ENCODE results near the gene RTKN. TPM values are rescaled to one million over a fixed set of nuclear protein-coding genes. Genes with fewer than 3 reads are reported as not detected.

Gene RTKN
- total and polyA plus RNA-seq, 2 of the 13 experiments (the other 11 are each of a cell fraction or from before 2014, with no cell fraction given), result 159 to 166 TPM

DNA sequence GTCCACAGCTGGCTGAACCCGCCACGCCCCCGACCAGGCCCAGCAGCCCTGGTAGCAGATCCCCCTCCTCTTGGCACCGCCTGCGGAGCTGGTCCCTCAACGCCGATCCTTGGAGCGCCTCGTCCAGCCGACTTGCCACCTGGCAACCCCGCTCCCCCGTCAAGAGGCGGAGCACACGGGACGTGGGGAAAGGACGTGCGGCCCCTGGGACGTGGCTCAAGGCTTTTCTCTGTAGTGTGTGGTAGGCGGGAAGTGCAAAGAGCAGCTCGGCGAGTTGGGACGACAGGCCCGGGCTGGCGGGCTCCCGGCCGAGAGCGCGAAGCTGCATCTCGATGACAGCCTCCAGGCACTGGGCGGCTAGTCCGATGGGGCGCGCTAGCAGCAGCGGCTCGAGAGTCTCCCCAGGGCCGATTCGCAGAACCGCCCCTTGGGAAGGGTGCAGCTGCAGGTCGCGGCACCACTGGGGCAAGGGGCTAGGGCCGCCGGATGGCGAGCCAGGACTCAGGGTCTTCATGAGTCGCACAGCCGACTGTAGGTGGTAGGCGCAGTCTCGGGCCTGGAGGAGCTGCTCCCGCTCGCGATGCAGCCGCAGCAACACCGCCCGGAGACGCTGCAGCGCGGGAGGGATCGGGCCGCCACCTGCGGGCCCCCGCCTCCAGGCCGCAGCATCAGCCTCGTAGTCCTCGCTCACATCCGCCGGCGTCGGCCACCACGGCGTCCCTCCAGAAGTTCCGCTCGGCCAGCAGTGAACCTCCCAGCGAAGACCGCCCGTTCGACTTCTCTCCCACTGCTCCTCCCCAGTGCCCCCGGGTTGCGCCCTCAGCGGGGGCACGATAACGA lies 40.4 kb upstream of the RTKN start (continued):
- 0 out of 2 replicates have a peak, but pooled peaks have one; percentile 76 for TF ChIP-seq ZNF572 (CRISPR knock-in tag; IDR thresholded peaks at IDR 0.05)
- no peak for TF ChIP-seq PAX8 (CRISPR knock-in tag; IDR thresholded peaks at IDR 0.05; ENCODE audit: borderline replicate concordance)
- TF ChIP-seq ZNF749 (CRISPR knock-in tag; IDR thresholded peaks at IDR 0.05; ENCODE audit: borderline replicate concordance), result no peak; the same call in none of the 2 replicates
- TF ChIP-seq, protein P1, sequence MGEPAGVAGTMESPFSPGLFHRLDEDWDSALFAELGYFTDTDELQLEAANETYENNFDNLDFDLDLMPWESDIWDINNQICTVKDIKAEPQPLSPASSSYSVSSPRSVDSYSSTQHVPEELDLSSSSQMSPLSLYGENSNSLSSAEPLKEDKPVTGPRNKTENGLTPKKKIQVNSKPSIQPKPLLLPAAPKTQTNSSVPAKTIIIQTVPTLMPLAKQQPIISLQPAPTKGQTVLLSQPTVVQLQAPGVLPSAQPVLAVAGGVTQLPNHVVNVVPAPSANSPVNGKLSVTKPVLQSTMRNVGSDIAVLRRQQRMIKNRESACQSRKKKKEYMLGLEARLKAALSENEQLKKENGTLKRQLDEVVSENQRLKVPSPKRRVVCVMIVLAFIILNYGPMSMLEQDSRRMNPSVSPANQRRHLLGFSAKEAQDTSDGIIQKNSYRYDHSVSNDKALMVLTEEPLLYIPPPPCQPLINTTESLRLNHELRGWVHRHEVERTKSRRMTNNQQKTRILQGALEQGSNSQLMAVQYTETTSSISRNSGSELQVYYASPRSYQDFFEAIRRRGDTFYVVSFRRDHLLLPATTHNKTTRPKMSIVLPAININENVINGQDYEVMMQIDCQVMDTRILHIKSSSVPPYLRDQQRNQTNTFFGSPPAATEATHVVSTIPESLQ (CRISPR knock-in tag; conservative IDR thresholded peaks at IDR 0.05), result 0 out of 2 replicates have a peak, but pooled peaks have one; percentile 17
- TF ChIP-seq ZNF660 (CRISPR knock-in tag; IDR thresholded peaks at IDR 0.05; ENCODE audit: borderline replicate concordance, low read depth), result no peak; the same call in 1 of the 2 replicates
- TF ChIP-seq, protein P2, sequence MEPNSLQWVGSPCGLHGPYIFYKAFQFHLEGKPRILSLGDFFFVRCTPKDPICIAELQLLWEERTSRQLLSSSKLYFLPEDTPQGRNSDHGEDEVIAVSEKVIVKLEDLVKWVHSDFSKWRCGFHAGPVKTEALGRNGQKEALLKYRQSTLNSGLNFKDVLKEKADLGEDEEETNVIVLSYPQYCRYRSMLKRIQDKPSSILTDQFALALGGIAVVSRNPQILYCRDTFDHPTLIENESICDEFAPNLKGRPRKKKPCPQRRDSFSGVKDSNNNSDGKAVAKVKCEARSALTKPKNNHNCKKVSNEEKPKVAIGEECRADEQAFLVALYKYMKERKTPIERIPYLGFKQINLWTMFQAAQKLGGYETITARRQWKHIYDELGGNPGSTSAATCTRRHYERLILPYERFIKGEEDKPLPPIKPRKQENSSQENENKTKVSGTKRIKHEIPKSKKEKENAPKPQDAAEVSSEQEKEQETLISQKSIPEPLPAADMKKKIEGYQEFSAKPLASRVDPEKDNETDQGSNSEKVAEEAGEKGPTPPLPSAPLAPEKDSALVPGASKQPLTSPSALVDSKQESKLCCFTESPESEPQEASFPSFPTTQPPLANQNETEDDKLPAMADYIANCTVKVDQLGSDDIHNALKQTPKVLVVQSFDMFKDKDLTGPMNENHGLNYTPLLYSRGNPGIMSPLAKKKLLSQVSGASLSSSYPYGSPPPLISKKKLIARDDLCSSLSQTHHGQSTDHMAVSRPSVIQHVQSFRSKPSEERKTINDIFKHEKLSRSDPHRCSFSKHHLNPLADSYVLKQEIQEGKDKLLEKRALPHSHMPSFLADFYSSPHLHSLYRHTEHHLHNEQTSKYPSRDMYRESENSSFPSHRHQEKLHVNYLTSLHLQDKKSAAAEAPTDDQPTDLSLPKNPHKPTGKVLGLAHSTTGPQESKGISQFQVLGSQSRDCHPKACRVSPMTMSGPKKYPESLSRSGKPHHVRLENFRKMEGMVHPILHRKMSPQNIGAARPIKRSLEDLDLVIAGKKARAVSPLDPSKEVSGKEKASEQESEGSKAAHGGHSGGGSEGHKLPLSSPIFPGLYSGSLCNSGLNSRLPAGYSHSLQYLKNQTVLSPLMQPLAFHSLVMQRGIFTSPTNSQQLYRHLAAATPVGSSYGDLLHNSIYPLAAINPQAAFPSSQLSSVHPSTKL (CRISPR knock-in tag; IDR thresholded peaks at IDR 0.05), result no peak; the same call in 1 of the 2 replicates
- TF ChIP-seq ZNF235 (CRISPR knock-in tag; IDR thresholded peaks at IDR 0.05; ENCODE audit: borderline replicate concordance), result peak; percentile 96
- no peak for TF ChIP-seq FOXA1 (IDR thresholded peaks at IDR 0.05)
- TF ChIP-seq FOXA1 (CRISPR knock-in tag; IDR thresholded peaks at IDR 0.05), result no peak; the same call in 1 of the 2 replicates
- no peak for TF ChIP-seq ZFP36 (IDR thresholded peaks at IDR 0.05; ENCODE audit: borderline replicate concordance, low read depth, low read length, partially characterized antibody)
- TF ChIP-seq SRSF4 (IDR thresholded peaks at IDR 0.05; ENCODE audit: low read depth, low read length, poor library complexity, severe bottlenecking), result no peak
- no peak for TF ChIP-seq PCBP2 (optimal IDR thresholded peaks at IDR 0.05; ENCODE audit: low read depth, low read length, poor library complexity, severe bottlenecking)
- peak; percentile 94 for TF ChIP-seq AGO2 (optimal IDR thresholded peaks at IDR 0.05; ENCODE audit: low read depth, low read length)
- TF ChIP-seq, protein P3, sequence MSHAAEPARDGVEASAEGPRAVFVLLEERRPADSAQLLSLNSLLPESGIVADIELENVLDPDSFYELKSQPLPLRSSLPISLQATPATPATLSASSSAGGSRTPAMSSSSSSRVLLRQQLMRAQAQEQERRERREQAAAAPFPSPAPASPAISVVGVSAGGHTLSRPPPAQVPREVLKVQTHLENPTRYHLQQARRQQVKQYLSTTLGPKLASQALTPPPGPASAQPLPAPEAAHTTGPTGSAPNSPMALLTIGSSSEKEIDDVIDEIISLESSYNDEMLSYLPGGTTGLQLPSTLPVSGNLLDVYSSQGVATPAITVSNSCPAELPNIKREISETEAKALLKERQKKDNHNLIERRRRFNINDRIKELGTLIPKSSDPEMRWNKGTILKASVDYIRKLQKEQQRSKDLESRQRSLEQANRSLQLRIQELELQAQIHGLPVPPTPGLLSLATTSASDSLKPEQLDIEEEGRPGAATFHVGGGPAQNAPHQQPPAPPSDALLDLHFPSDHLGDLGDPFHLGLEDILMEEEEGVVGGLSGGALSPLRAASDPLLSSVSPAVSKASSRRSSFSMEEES (CRISPR knock-in tag; IDR thresholded peaks at IDR 0.05), result 0 out of 2 replicates have a peak, but pooled peaks have one; percentile 3
- peak; percentile 58; the same call in 1 of the 2 replicates for TF ChIP-seq ZNF317 (CRISPR knock-in tag; IDR thresholded peaks at IDR 0.05)
- TF ChIP-seq ATF7-NPFF (CRISPR knock-in tag; IDR thresholded peaks at IDR 0.05; ENCODE audit: low read depth), result peak; percentile 75; the same call in 1 of the 2 replicates
- TF ChIP-seq ZNF703 (CRISPR knock-in tag; IDR thresholded peaks at IDR 0.05; ENCODE audit: borderline replicate concordance), result peak; percentile 52; the same call in 1 of the 2 replicates
- TF ChIP-seq ZNF20 (CRISPR knock-in tag; IDR thresholded peaks at IDR 0.05), result peak; percentile 62; the same call in 1 of the 2 replicates
- TF ChIP-seq, protein P4, sequence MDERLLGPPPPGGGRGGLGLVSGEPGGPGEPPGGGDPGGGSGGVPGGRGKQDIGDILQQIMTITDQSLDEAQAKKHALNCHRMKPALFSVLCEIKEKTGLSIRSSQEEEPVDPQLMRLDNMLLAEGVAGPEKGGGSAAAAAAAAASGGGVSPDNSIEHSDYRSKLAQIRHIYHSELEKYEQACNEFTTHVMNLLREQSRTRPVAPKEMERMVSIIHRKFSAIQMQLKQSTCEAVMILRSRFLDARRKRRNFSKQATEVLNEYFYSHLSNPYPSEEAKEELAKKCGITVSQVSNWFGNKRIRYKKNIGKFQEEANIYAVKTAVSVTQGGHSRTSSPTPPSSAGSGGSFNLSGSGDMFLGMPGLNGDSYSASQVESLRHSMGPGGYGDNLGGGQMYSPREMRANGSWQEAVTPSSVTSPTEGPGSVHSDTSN (CRISPR knock-in tag; IDR thresholded peaks at IDR 0.05), result no peak
